AG08395 (cell line): ENCODE data around the gene FAM111A.

Experiments used
- DNase-seq: peaks from one replicate; pipeline ENCODE4 v3.0.0; 2012; ENCODE audit warnings: mixed read lengths, low spot score

FAM111A gene

DNA sequence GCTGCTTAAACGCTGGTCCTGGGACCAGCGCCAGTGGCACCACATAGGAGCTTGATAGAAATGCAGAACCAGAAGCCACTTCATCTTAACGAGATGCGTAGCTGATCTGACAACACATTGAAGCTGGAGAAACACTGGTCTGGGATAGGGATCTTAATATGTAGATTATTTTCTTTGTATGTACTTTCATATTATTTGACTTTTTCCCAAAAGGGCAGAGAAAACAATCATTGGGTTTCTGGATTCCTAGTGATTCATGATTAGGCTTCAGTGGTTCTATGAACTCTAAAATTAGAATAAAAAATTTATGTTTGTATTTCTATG lies 57.7 kb downstream of the FAM111A start:
- DNase-seq = no peak

GRCh38 chr11:59201353-59201752 lies 58.7 kb downstream of the FAM111A start:
- DNase-seq = no peak
